GM19035 (cell line): ENCODE data around the gene ZNF408.

Experiments used
- ATAC-seq: cut with Tn5 transposase; IDR thresholded peaks from one replicate; pipeline ENCODE4 v1.9.1; 2021; ENCODE audit not compliant: unreplicated experiment

Gene ZNF408

DNA sequence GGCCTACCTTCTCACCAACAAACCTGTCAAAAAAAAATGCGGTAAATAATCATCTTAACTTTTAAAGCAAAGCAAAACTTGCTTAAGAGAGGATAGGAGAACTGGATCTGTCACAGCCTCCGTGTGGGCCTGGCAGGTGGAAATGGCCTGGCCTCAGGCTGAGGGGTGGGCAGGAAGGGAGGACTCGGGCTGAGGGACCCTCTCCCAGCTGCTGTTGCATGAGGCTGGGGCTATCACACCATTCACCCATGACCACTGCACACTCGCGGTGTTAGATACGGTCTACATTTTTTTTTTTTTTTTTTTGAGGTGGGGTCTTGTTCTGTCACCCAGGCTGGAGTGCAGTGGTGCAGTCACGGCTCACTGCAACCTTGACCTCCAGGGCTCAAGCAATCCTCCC, 24.9 kb upstream of the ZNF408 start:
- no peak for ATAC-seq

GRCh38 chr11:46676436-46677158, 24.2 kb upstream of the ZNF408 start:
- ATAC-seq: no peak

DNA sequence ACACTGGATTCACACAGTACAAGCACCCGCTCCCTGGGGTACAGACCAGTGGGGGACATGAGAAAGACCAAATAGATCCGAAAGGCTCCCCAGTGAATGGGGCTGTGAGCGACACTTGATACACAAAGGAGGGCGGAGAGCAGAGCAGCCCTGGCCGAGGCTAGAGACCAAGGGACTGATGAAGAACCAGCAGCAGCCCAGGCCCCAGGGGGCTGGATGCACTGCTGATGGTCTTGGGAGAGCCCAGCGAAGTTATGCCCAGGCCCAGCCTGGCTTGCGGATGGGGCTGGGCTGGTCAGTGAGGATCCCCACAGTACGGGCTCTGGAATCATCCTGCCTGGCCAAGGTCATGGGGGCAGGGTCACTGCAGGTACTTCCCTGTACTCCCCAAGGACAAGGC, 23.7 kb upstream of the ZNF408 start:
- ATAC-seq: no peak

GRCh38 chr11:46677991-46678740, 22.7 kb upstream of the ZNF408 start:
- no peak for ATAC-seq

DNA sequence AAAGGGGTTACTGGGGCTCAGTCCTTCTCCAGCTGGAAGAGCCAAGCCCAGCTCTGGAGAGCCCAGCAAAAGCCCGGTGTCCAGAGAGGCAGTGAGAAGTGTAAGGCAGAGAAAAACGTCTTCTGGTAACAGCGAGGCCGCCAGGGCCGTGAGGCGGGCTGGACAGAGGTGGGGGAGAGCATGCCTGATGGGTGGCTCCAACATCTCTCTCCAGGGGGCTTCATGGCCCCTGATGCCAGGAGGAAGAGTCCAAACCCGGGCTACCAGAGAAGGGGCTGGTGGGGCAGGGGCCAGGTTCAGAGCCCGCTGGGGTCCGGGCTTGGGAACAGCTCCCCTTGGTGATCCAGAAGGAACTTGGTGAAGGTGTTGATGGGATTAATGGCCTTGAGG, 22.1 kb upstream of the ZNF408 start:
- ATAC-seq: no peak

GRCh38 chr11:46679241-46680163, 21.3 kb upstream of the ZNF408 start:
- ATAC-seq: no peak

GRCh38 chr11:46680164-46680760, 20.6 kb upstream of the ZNF408 start:
- no peak for ATAC-seq

GRCh38 chr11:46680815-46681214, 20.0 kb upstream of the ZNF408 start:
- no peak for ATAC-seq

DNA sequence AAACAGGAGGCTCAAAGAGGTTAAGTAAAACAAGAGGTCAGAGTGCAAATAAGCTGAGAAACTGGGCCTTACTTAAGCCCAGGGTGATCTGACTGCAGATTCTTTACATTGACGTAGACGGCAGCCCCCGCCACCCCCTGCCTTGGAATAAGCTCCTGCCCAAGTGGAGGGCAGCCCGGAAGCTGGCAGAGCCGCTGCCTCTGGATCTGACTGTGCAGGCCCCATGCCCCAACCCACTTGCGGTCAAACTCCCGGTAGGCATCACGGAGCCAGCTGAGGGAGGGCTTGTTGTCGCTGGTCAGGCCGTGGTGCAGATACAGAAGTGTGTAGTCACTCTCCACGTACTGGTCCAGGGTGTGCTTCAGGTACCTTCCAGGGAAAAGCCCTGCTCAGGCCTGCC, 19.0 kb upstream of the ZNF408 start:
- no peak for ATAC-seq

GRCh38 chr11:46682773-46683752, 17.8 kb upstream of the ZNF408 start:
- no peak for ATAC-seq

DNA sequence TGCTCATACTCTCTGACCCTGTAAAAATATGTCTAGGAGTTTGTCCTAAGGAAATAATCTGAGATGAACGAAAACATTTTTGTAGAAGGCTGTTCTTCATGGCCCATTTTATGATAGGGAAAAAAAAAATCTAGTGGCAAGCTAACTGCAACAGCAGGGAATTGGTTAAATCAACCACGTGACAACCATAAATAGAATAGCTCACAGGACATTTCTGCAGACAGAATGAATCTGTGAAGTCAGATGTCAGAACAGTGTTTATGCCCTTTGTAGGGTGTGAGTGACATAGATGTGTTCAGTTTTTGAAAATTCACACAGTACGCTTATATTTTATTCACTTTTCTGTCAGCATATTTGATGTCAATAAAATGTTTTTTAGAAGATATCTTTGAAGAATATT, 16.5 kb upstream of the ZNF408 start:
- no peak for ATAC-seq

DNA sequence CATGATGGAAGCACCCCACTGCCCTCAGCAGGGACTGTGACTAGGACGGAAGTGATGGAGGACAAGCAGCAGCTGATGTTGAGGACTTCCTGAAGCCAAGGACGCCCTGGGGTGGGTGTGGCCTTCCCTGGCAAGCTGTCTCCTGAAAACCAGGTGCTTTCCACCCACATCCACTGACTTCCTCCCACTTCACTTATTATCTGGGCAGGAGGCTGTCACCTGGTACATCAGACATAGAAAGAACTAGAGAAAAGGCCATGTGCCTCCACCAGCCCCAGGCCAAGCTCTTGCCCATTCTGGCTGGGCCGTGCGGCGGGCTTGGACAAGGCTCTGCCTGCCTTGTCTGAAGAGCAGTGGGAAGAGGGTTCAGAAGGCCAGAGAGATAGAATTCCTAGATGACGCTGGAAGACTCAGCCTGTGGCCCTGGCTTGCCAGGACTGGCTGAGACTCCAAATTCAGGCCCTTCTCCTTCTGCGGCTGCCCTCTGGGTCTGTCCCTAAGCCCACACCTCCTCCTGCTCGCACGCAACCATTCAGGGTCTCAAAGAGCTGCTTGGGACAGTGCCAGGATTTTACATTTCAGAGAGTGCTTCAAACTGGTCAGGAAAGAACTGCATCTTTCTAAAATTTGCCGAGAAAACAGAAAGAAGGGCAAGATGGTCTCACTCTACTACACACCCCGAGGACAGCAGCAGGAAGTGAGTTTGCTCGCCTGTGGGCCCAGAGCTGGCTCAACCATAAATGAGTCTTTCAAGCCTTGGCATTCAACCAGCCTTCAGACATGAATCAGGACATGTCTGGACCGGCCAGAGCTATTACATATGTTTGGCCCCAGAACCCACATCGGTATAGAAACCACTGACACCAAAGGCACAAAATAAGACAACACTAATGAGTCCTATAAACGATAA, 13.7 kb upstream of the ZNF408 start:
- ATAC-seq: no peak

DNA sequence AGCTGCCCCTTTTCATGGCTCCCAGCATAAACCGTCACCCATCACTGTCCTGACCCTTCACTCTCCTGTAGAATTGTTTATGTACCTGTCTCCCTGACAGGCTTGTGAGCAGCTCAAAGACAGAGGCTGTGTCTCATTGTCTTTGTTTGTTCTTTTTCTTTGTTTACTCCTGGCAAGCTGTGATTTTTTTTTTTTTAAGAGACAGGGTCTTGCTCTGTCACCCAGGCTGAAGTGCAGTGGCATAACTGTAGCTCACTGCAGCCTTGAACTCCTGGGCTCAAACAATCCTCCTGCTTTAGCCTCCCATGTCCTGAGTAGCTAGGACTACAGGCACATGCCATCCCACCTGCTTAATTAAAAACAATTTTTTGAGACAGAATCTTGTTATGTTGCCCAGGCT, 10.1 kb upstream of the ZNF408 start:
- ATAC-seq: no peak

- no peak for ATAC-seq
Measured at GRCh38 chr11:46692450-46692849, 8.4 kb upstream of the ZNF408 start.

GRCh38 chr11:46693597-46694012, 7.2 kb upstream of the ZNF408 start:
- ATAC-seq: no peak

GRCh38 chr11:46694072-46694471, 6.8 kb upstream of the ZNF408 start:
- ATAC-seq: no peak

DNA sequence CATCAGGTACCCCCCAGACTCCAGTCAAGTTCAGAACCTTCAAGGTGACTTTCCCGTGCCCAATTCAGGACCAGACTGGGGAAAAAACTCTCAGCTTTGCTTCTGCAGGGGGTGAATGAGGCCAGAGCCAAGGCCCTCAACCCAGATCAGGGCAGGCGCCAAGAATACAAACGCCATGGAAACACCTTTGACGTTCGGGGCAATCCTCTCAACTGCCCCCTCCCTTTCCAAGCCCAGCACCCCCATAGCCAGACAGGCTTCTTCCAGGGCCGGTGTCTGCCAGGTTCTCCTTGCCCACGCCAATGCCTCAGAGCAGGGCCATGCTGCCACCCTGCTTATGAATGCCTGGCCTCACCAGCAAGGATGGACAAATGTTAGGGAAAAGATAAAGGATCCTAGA, 6.2 kb upstream of the ZNF408 start:
- no peak for ATAC-seq

DNA sequence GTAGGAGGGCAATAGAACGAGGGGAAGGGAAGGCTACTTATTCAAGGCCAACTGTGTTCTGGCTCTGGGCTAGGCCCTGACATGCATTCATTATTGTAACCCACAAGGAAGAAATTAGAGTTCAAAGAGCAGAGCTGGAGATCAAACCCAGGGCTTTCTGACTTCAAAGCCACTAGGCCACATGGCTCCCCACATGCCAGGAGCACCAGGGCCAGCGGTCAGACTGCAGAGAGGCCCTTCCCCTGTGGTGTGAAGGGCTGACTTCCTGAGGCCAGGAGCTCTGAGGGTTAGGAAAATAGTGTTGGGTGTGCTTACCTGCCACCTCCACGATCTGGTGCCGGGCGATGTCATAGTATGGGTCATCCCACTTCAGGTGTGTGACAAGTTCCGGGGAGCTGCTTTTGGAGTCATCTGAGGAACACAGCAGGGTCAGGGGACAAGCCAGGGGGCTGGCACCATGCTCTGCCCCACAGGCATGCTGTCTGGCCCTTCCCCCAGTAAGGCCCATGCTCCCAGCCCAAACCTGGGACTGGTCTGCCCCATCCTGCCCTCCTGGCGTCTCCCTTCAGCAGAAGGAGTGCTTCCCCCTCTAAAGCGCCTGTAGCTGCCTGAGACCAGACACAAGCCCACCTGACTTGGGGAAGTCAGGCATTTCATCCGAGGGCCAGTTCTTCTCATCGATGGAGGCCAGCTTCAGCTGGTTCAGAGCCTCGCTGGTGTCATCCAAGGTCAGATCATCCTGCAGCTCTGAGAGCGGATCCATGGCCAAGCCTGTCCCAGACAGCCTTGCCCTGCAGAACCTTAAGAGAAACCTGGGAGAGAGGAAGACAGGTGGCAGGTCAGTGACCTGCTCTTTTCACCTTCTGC, 5.3 kb upstream of the ZNF408 start:
- no peak for ATAC-seq
